AG20443 (cell line): ENCODE measurements around the gene ARHGAP28.

ENCODE experiments used
- DNase-seq: peaks from one replicate; pipeline ENCODE4 v3.0.0; 2012; ENCODE audit warnings: low spot score, mixed read lengths

The ARHGAP28 gene

GRCh38 chr18:6960656-6961055 lies 231.1 kb downstream of the ARHGAP28 start:
- peak; percentile 24 for DNase-seq

- no peak for DNase-seq
These were observed 231.8 kb downstream of the ARHGAP28 start for GRCh38 chr18:6961331-6961730.

- DNase-seq: no peak
These were observed 233.3 kb downstream of the ARHGAP28 start for GRCh38 chr18:6962571-6963451.

GRCh38 chr18:6963452-6964097 lies 234.1 kb downstream of the ARHGAP28 start:
- no peak for DNase-seq
